Hypothalamus (tissue), 51 donors: ENCODE measurements around the gene SCN4B.

Source experiments
- DNase-seq, 51 donors: peaks; one replicate each; lab custom pipeline; 2025; lab: John Stamatoyannopoulos, UW

Gene SCN4B

GRCh38 chr11:118135796-118136165 lies 16.8 kb downstream of the SCN4B start:
- DNase-seq, result no peak

- no peak for DNase-seq
Observed at GRCh38 chr11:118135051-118135795, 17.4 kb downstream of the SCN4B start.

- no peak for DNase-seq
Observed at GRCh38 chr11:118133816-118134215, 18.8 kb downstream of the SCN4B start.

- no peak for DNase-seq
Observed at GRCh38 chr11:118132385-118133151, 20.1 kb downstream of the SCN4B start.

GRCh38 chr11:118129471-118130172 lies 23.0 kb downstream of the SCN4B start:
- no peak for DNase-seq

- no peak for DNase-seq
Observed at GRCh38 chr11:118128721-118129470, 23.7 kb downstream of the SCN4B start.

- DNase-seq, result no peak
Observed at GRCh38 chr11:118128310-118128709, 24.3 kb downstream of the SCN4B start.

GRCh38 chr11:118126082-118126838 lies 26.4 kb downstream of the SCN4B start:
- no peak for DNase-seq

GRCh38 chr11:118124929-118125535 lies 27.6 kb downstream of the SCN4B start:
- DNase-seq, result no peak

GRCh38 chr11:118120793-118121192 lies 31.8 kb downstream of the SCN4B start:
- DNase-seq, result no peak

GRCh38 chr11:118117790-118118601 lies 34.6 kb downstream of the SCN4B start:
- no peak for DNase-seq

GRCh38 chr11:118115048-118115447 lies 37.6 kb downstream of the SCN4B start:
- no peak for DNase-seq

GRCh38 chr11:118114266-118114665 lies 38.4 kb downstream of the SCN4B start:
- DNase-seq, result no peak

GRCh38 chr11:118112711-118113430 lies 39.8 kb downstream of the SCN4B start:
- DNase-seq, result no peak

GRCh38 chr11:118111744-118112035 lies 40.9 kb downstream of the SCN4B start:
- DNase-seq, result no peak

- no peak for DNase-seq
Observed at GRCh38 chr11:118111019-118111743, 41.4 kb downstream of the SCN4B start.

GRCh38 chr11:118109231-118109630 lies 43.4 kb downstream of the SCN4B start:
- DNase-seq, result no peak

- no peak for DNase-seq
Observed at GRCh38 chr11:118108513-118108912, 44.1 kb downstream of the SCN4B start.
